Kidney glomerular epithelial cell (primary cell): Measurements from ENCODE around the gene MYH14.

Source experiments
- DNase-seq: peaks from one replicate; lab custom pipeline; 2025; lab: John Stamatoyannopoulos, UW

The MYH14 gene

GRCh38 chr19:50258918-50259372 lies 55.5 kb downstream of the MYH14 start:
- DNase-seq = no peak

- DNase-seq = no peak
These were observed 58.1 kb downstream of the MYH14 start for GRCh38 chr19:50261446-50261970.

GRCh38 chr19:50263176-50263575 lies 59.8 kb downstream of the MYH14 start:
- DNase-seq = no peak

GRCh38 chr19:50264483-50265186 lies 61.2 kb downstream of the MYH14 start:
- no peak for DNase-seq

- no peak for DNase-seq
These were observed 62.6 kb downstream of the MYH14 start for GRCh38 chr19:50266041-50266440.

GRCh38 chr19:50266896-50267295 lies 63.5 kb downstream of the MYH14 start:
- no peak for DNase-seq

- DNase-seq = peak; percentile 16
These were observed 64.6 kb downstream of the MYH14 start for GRCh38 chr19:50268041-50268440.

GRCh38 chr19:50268501-50268900 lies 65.1 kb downstream of the MYH14 start:
- peak; percentile 2 for DNase-seq

GRCh38 chr19:50269653-50270052 lies 66.2 kb downstream of the MYH14 start:
- no peak for DNase-seq

- no peak for DNase-seq
These were observed 69.0 kb downstream of the MYH14 start for GRCh38 chr19:50272263-50272897.

GRCh38 chr19:50273821-50274220 lies 70.4 kb downstream of the MYH14 start:
- no peak for DNase-seq

- no peak for DNase-seq
These were observed 72.4 kb downstream of the MYH14 start for GRCh38 chr19:50275577-50276368.

GRCh38 chr19:50276370-50277063 lies 73.1 kb downstream of the MYH14 start:
- DNase-seq = no peak

GRCh38 chr19:50277966-50278580 lies 74.7 kb downstream of the MYH14 start:
- DNase-seq = no peak

GRCh38 chr19:50280074-50280473 lies 76.7 kb downstream of the MYH14 start:
- no peak for DNase-seq

GRCh38 chr19:50280983-50281382 lies 77.6 kb downstream of the MYH14 start:
- DNase-seq = no peak

- no peak for DNase-seq
These were observed 78.1 kb downstream of the MYH14 start for GRCh38 chr19:50281491-50281890.

- no peak for DNase-seq
These were observed 82.4 kb downstream of the MYH14 start for GRCh38 chr19:50285833-50286232.

GRCh38 chr19:50286443-50286842 lies 83.0 kb downstream of the MYH14 start:
- no peak for DNase-seq

GRCh38 chr19:50287331-50287730 lies 83.9 kb downstream of the MYH14 start:
- no peak for DNase-seq

- no peak for DNase-seq
These were observed 85.5 kb downstream of the MYH14 start for GRCh38 chr19:50288954-50289353.

- no peak for DNase-seq
These were observed 86.6 kb downstream of the MYH14 start for GRCh38 chr19:50290011-50290410.
